Activated CD4-positive, alpha-beta T cell treated with anti-CD3 and anti-CD28 coated beads, Interleukin-2, amount 50 U/mL, for 16 hours (primary cell): ENCODE results near the gene TBC1D13.
A peak's percentile ranks its signal among the peaks of the same experiment; 100 is the strongest.
"Not testable (repeated sequence)": the region's sequence is repeated elsewhere in the genome, so short reads cannot be mapped to it uniquely, and the experiment has no call there.

Experiments used
- DNase-seq: peaks from one replicate; pipeline ENCODE4 v3.0.0-alpha.2; 2020

Gene TBC1D13

DNA sequence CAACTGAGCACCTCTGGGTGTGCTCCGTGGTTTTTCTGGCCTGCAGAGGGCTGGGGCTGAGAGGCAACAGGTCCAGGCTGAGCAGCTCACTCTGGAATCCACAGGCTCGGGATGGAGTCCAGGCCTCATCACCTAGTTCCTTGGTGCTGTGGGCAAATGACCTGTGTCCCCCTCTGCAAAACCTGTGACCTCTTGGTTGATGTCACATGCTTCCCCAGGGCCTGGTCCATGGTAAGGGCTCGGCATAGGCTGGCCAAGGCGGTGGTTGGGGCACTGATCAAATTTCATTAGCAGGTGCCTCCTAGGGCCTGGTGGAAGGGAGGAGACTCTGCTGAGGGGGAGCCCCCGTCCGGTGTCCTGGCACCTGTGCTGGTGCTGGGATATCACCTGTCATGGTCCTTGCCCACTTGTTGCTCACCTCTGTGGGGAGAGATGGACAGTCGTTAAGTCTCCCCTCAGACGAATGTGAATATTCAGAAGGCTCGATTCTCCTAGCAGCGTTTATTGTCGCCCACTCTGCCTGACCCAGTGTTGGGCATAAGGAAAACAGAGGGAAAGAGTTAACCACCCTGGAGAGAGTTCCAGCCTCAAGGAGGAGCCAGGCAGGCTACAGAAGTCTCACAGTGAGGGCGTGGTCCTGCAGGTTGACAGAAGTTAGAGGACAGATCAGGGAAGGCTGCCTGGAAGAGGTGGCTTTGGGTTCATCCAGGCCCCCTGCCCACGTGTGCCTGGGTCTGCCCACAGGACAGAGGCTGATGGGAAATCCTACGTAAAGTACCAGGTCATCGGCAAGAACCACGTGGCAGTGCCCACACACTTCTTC is 34.7 kb downstream of the TBC1D13 start:
- no peak for DNase-seq

DNA sequence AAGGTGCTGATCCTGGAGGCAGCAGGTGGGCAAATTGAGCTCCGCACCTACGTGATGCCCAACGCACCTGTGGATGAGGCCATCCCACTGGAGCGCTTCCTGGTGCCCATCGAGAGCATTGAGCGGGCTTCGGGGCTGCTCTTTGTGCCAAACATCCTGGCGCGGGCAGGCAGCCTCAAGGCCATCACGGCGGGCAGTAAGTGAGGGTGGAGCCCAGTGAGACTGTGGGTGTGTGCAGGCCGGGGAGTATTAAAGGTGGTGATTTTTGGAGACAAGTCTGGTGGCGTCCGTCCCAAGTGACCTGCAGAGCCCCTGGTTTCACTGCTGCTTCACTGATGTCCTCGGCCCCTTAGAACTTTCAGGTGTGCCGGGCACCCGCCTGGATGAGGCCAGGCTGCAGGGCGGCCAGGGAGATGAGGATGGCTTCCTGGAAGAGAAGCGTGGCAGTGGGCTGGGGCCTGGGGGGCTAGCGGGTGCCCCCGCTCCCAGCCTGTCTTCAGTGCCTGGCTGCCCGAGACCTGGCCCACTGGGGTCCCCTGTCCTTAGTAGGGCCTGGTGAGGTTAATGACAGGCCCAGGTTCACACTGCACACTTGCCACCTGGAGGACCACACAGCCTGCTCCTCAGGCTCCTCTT is 35.5 kb downstream of the TBC1D13 start:
- DNase-seq, result no peak

DNA sequence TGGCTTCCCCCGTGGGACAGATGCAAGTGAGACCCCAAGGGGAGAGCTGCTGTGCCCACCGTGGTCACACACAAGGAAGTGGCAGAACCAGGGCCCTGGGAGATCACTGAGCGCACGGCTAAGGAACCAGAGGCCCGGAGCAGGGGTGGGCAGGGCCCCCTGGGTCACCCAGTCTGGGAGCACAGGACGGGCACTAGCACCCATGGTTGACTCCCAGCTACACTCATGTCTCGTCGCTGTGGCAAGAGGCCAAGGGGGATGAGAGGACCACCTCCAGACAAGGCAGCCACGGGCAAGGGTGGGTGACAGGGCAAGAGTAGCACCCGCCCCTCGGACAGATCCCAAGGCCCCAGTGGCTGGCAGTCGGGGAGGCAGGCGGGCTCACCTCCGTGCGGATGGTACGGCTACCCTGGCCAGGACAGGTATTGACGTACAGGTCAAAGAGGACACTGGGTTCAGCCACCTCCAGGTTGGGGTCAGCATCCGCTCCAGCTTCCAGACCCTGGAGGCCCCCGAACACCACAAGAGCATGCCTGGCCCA is 36.4 kb downstream of the TBC1D13 start:
- no peak for DNase-seq

DNA sequence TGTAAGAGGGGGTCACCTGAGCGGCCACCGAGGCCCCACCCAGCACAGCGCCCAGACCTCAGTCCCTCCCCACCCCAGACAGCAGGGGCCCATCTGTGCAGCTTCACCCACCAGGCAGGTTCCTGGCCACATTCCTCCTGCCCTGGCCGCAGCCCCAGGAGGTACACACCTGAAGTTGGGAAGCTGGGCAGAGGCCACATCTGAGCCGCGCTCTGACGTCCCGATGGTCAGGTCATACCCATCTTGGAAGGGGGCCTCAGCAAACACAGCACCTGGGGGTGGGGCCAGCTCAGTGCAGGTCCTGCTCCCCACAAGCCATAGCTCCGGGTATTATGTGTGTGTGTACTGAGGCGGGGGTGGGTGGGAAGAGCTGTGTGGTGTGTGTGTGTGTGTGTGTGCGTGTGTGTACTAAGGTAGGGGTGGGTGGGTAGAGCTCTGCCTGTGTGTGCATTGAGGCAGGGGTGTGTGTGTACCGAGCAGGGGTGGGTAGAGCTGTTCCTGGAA is 36.9 kb downstream of the TBC1D13 start:
- no peak for DNase-seq

DNA sequence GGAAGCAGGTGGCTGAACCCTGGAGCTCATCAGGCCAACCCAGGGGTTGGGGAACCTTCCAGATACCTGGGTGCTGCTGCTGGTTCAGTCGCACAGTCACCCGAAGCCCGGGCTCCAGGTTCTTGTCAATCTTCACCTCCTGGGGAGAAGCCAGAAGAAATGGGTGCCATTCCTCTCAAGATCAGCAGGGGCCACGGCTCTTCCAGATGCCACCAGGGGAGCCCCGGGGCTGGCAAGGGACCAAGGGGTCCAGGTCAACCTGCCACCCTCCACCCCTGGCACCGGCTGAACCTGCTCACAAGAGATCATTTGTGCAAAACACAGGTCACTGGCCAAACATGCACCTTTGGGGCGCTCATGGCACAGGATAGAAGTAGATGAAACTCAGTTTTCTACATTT is 37.9 kb downstream of the TBC1D13 start:
- DNase-seq, result no peak

DNA sequence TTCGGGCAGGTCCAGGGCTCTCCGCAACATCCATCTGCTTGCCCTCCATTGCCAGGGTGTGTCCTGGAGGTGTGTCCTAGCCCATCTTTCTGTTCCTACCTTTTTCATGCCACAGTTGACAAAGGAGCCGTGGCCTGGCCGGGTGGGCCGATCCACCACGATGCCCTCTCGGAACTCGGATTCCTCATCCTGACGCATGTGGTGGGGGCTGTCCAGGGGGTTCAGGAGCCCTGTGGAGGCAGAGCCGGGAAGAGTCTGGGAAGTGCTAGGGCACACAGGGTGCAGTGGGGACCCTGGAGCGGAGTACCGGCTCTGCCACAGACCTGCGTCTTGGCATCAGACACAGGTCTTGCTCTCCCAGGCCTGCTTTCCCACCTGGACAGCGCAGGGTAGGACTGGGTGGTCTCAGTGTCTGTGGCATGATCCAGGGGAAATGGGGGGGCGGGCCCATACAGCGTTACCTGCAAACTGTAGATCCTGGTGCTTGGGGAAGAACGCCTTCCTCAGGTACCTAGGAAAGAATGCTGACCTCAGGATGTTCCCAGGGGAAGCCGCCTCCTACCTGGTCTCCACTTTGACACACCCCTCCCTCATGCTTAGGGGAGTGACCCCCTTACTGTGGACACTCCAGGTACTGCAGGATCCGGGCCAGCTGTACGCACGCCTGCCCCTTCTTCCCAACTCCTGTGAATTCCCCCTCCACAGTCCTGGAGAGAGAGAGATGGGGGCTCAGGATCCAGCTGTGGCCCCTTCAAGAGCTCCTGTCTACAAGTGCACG is 39.1 kb downstream of the TBC1D13 start:
- DNase-seq, result no peak

DNA sequence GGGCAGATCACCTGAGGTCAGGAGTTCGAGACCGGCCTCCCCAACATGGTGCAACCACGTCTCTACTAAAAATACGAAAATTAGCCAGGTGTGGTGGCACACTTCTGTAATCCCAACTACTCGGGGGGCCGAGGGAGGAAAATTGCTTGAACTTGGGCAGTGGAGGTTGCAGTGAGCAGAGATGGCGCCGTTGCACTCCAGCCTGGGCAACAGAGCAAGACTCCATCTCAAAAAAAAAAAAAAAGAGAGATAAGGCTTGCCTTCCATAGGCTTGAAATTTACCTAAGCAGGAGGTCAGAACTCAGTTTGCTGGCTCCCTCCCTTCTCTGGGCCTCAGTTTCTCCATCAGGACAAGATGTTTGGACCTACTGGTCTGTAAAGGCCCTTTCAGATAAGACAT is 41.2 kb downstream of the TBC1D13 start:
- no peak for DNase-seq

DNA sequence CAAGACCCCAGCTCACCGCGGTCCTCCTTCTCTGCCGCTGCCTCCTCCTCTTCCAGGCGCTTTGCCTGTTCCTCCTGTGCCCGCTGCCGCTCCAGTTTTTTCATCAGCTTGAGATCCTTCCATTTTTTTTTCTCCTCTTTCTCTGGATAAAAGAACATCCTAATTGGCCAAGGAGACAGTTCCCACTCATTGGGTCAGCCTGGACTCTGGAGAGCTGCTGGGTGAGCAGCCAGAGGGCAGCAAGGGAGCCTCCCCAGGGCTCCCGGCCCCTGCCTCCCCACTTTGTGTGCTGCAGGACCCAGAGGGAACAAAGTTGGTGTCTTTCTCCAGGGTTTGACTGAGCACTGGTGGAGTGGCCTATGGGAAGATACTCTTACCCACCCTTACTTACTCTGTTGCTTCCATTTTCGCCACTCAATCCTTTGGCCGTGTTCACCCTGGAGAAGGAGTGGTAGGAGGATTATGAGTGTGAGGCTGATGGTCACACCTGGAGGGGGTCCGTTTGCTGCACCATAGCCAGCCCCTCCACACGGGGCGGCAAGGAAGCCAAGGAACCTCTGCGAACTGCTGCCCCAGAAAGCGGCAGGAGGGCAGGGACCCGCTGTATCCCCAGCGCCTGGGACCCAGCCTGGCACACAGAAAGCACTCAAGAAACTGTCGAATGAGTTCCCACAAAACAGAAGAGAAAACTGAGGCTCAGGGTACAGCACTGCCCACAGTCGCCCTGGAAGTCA is 41.8 kb downstream of the TBC1D13 start:
- no peak for DNase-seq

DNA sequence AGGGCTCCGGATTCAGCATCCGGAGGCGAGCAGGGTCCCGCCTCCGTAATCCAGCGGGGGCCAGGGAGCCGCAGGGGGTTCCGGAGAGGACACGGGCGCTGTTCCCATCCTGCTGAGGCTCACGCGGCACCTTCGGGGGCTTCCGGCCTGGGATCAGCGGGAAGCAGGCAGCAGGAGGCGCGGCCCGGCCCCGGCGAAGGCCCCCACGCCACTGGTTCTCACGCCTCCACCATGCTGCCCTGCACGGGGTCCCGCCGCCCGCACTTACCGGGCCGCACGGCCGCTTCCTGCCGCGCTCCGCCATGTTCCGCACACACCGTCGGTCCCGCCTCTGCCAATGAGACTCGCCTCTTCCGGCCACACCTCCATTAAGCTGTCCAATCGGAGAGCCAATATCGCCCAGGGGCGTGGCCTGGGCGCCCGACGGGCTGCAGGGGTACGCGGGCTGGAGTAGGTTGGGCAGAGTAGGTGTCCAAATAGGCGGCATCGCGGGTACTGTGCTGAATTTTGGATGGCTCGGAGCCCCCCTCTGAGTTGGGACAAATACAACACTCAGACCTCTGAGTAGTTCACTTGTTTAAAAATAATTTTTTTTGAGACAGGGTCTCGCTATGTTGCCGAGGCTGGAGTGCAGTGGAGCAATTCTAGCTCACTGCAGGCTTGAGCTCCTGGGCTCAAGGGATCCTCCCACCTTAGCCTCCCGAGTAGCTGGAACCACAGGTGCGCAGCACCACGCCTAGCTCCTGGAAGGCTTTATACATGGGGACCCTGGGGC is 42.6 kb downstream of the TBC1D13 start, which contains the start of gene SPOUT1:
Gene SPOUT1 (minus strand): TSS at position 318 of the 775 bp plus-strand sequence. CDS start 14 bp downstream, at position 304.
- DNase-seq, result peak; percentile 98

DNA sequence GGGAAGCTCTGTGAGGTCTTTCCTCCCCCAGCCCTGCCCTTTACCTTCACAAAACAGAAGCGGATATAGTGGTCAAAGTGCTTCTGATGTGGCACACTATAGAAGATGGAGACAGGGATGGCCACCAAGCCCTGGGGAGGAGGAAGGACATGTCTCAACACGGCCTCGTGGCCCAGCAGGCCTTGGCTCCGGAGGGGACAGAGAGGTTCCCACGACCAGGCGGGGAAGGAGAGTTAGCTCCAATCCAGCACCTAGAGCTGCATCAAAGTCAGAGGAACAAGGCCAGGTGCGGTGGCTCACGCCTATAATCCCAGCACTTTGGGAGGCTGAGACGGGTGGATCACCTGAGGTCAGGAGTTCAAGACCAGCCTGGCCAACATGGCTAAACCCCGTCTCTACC is 46.6 kb downstream of the TBC1D13 start:
- DNase-seq, result no peak

DNA sequence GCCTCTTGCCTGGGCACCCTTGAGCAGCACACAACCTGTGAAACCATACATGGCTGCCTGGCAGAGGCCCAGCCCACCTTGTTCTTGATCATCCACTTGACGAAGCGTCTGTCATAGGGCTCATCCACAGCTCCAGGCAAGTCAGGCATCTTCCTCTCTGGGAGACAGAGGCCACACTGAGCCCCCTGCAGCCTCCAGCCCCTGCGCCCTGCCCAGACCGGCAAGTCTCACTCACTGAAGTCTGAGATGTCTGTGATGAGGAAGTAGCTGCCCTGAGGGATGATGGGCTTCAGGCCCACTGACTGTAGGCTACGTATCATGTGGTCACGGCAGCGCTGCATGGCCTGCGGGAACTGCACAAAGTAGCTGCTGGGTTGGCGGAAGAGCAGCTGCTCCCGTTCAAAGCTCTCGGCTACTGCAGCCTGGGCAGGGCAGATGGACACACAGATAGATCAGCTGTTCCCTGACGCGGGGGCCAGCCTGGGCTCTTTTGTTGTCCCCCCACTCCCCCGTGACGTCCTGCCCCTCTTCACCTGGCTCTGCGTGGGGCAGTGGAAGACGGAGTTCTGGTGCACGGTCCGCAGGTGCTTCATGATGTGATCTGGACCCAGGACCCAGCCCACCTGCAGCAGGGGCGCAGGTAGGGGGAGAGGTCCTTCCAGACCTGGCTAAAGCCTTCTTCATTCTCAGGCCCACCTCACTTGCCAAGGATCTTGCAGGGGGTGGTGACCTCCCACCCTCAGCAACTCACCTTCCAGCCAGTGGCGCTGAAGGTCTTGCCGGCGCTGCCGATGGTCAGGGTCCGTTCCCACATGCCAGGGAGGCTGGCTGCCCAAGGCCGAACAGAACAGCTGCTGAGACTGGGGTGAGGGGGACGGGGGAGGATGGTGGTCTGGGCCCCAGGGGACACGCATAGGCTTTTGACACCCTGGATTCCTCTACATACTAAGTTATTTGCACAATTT is 48.5 kb downstream of the TBC1D13 start:
- DNase-seq, result no peak

DNA sequence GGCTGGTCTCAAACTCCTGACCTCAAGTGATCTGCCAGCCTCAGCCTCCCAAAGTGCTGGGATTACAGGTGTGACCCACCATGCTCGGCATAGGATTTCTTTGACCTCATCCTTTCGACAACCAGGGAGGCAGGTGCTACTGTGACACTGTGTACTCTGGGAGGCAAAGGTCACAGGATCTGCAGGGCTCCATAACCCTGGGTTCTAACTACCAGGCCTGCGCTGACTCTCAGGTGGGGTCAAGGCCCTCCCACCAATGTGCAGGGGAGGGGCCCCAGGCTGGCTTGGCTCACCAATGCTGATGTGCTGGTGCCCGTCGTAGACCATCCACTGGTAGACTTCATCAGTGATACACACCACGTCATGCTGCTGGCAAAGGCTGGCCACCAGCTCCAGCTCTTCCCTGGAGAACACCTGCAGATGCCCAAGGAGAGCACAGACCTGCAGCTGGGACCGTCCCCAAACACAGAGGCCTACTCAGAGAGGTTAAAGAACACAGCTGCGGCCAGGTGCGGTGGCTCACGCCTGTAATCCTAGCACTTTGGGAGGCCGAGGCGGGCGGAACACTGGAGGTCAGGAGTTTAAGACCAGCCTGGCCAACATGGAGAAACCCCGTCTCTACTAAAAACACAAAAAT is 49.6 kb downstream of the TBC1D13 start:
- no peak for DNase-seq

DNA sequence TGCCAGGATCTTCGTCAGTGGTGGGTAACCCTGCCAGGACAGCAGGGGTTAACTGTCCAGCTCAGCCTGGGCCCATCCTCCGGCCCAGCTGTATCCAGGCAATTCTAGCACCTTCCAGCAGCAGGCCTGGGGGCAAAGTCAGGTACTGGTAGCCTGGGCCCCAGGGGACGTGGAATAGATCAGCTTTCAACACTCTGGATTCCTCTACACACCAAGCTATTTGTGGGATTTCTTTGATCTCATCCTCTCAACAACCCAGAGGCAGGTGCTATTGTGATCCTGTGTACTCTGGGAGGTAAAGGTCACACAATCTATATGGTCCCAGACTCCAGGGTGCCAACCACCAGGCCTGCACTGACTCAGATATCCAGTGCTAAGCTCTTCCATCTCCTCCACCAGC is 51.3 kb downstream of the TBC1D13 start:
- DNase-seq, result no peak

DNA sequence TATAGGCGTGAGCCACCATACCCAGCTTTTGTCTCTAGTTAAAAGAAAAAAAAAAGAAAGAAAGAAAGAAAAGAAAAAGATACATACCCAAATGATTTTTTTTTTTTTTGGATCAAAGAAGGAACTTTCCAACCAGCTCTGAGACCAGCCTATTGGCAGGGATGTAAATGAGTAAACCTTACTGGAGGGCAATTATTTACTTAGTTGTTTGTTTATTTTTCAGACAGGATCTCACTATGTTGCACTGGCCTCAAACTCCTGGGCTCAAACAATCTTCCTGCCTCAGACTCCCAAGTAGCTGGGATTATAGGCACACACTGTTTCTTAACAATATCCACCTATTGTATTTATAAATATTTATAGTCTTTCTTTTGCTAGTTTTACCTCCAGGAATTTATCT is 53.5 kb downstream of the TBC1D13 start:
- no peak for DNase-seq

DNA sequence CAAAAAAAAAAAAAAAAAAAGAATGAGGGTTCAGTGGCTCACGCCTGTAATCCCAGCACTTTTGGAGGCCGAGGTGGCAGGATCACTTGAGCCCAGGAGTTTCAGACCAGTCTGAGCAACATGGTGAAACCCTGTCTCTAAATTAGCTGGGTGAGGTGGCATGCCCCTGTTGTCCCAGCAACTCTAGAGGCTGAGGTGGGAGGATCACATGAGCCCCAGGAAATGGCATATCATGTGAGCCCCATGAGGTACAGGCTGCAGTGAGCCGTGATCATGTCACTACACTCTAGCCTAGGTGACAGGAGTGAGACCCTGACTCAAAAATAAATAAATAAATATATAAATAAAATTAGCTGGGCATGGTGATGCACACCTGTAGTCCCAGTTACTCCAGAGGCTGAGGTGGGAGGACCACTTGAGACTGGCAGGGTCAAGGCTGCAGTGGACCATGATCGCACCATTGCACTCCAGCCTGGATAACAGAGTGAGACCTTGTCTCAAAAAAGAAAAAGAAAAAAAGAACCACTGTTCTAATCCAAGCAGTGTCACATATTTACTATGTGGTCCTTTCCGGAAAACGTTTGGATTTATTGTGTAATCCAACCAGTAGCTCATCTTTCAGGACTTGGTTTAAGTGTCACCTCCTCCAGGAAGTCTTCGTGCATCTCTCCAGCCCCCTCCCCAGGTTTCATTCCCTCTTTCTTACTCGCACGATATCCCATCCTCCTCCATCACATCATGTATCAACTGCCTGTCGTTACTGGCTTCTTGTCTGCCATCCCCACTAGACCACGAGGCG is 54.8 kb downstream of the TBC1D13 start:
- DNase-seq, result no peak

DNA sequence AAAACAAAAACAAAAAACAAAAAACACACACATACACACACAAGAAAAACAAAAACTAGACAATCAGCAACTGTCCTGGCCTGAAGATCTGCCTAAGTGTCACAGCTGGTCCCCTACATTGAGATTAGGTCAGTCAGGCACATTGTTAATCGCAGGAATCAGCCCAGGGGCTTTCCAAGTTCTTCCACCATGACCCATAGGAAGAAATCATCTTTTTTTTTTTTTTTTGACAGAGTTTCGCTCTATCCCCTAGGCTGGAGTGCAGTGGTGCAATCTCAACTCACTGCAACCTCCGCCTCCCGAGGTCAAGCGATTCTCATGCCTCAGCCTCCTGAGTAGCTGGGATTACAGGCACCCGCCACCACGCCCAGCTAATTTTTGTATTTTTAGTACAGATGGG is 56.1 kb downstream of the TBC1D13 start:
- DNase-seq, result not testable (repeated sequence)

DNA sequence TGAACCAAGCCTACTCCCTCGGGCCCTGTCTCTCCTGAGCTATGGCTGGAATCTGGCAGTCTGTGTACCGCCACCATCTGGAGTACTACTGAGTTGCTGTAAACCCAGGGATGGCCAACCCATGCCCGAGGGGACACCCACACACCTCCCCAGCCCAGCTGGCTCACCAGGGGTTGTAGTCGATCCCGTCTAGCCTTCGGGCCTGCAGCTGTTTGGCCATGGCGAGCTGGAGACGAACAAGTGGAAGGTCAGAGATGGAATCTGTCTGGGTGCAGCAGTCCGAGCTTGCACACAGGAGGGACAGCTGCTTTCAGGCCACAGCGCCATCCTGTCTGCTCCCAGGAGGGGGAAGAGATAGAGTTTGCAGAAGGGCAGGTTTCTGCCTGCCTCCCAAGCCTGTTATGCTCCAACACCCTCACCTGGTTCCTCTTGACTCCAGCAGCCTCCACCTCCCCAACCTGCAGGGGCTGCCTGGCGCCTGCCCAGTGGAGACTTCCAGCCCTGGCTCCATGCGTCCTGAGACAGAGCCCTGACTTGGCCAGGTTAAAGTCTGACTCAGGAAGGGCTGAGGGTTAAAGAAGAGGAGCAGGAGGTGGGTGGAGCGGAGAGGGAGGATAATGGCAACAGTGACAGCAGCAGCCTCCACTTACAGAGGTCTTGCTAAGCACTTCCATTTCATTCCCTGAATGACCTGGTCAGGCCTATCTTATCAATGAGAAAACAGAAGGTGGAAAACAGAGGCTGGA is 58.3 kb downstream of the TBC1D13 start:
- DNase-seq, result no peak

DNA sequence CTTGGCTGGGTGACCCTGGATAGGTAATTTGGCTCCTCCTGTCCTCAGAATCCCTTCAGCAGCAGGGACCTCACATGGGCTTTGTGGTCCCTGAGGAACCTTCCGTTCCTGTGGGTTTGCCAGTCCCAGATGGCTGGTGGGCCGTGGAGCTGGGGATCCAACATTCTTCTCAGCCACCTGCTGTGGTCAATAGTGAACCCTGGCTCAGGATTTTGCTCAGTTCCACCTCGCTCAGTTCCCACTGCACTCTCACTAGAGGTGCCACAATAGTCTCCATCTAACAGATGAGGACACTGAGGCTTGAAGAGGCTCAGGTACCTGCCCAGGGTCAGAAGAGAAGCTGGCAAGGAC is 59.6 kb downstream of the TBC1D13 start:
- no peak for DNase-seq
